ENCODE data around the gene BTBD1. TPM values are rescaled to one million over a fixed set of nuclear protein-coding genes. Genes with fewer than 3 reads are reported as not detected.

The BTBD1 gene
- total RNA-seq, 1 donor from 2014 or later = 53.2 TPM

- no peaks in the 10 kb centered on the region for H3K9me3 Mint-ChIP-seq (ENCODE audit: unreplicated experiment)
- no peaks in the 10 kb centered on the region for H3K27me3 Mint-ChIP-seq (ENCODE audit: unreplicated experiment)
- TF ChIP-seq CTCF (IDR thresholded peaks at IDR 0.05) = no peak
- H3K36me3 Mint-ChIP-seq (ENCODE audit: unreplicated experiment) = peaks cover 9% of the 10 kb centered on the region
- H3K27ac Mint-ChIP-seq (ENCODE audit: unreplicated experiment) = no peak overlapping the region
- peak; percentile 62 for DNase-seq (ENCODE audit: extremely low spot score, unreplicated experiment)
- H3K4me3 Mint-ChIP-seq (ENCODE audit: unreplicated experiment) = no peak overlapping the region
- peaks cover 3% of the 10 kb centered on the region for H3K4me1 Mint-ChIP-seq (ENCODE audit: unreplicated experiment)
These were observed 72.0 kb downstream of the BTBD1 start for GRCh38 chr15:82995076-82995475.

GRCh38 chr15:82993144-82993543, 73.9 kb downstream of the BTBD1 start:
- no peaks in the 10 kb centered on the region for H3K27me3 Mint-ChIP-seq (ENCODE audit: unreplicated experiment)
- H3K4me3 Mint-ChIP-seq (ENCODE audit: unreplicated experiment) = no peak overlapping the region
- H3K27ac Mint-ChIP-seq (ENCODE audit: unreplicated experiment) = no peak overlapping the region
- peaks cover 20% of the 10 kb centered on the region for H3K36me3 Mint-ChIP-seq (ENCODE audit: unreplicated experiment)
- H3K9me3 Mint-ChIP-seq (ENCODE audit: unreplicated experiment) = no peaks in the 10 kb centered on the region
- peaks cover 2% of the 10 kb centered on the region for H3K4me1 Mint-ChIP-seq (ENCODE audit: unreplicated experiment)
- no peak for TF ChIP-seq CTCF (IDR thresholded peaks at IDR 0.05)
- no peak for DNase-seq (ENCODE audit: extremely low spot score, unreplicated experiment)

GRCh38 chr15:82992436-82992998, 74.5 kb downstream of the BTBD1 start:
- no peak for DNase-seq (ENCODE audit: extremely low spot score, unreplicated experiment)
- no peaks in the 10 kb centered on the region for H3K27me3 Mint-ChIP-seq (ENCODE audit: unreplicated experiment)
- H3K4me3 Mint-ChIP-seq (ENCODE audit: unreplicated experiment) = no peak overlapping the region
- peaks cover 20% of the 10 kb centered on the region for H3K36me3 Mint-ChIP-seq (ENCODE audit: unreplicated experiment)
- H3K9me3 Mint-ChIP-seq (ENCODE audit: unreplicated experiment) = no peaks in the 10 kb centered on the region
- H3K4me1 Mint-ChIP-seq (ENCODE audit: unreplicated experiment) = peaks cover 4% of the 10 kb centered on the region
- no peak for TF ChIP-seq CTCF (IDR thresholded peaks at IDR 0.05)
- H3K27ac Mint-ChIP-seq (ENCODE audit: unreplicated experiment) = no peak overlapping the region

GRCh38 chr15:82986442-82986780, 80.6 kb downstream of the BTBD1 start:
- Mint-ChIP-seq H3K4me3 (ENCODE audit: unreplicated experiment) (peak overlapping the region; percentile 95), H3K36me3 (ENCODE audit: unreplicated experiment) (peaks cover 21% of the 10 kb centered on the region), H3K4me1 (ENCODE audit: unreplicated experiment) (peaks cover 26% of the 10 kb centered on the region), H3K27me3 (ENCODE audit: unreplicated experiment) (no peaks in the 10 kb centered on the region), H3K27ac (ENCODE audit: unreplicated experiment) (peak overlapping the region; percentile 94), H3K9me3 (ENCODE audit: unreplicated experiment) (no peaks in the 10 kb centered on the region)
- TF ChIP-seq CTCF (IDR thresholded peaks at IDR 0.05) = no peak
- no peak for DNase-seq (ENCODE audit: extremely low spot score, unreplicated experiment)

- Mint-ChIP-seq H3K4me1 (ENCODE audit: unreplicated experiment) (peaks cover 26% of the 10 kb centered on the region), H3K9me3 (ENCODE audit: unreplicated experiment) (no peaks in the 10 kb centered on the region), H3K36me3 (ENCODE audit: unreplicated experiment) (peaks cover 19% of the 10 kb centered on the region), H3K4me3 (ENCODE audit: unreplicated experiment) (peak within 1 kb of the TSS; percentile 95), H3K27me3 (ENCODE audit: unreplicated experiment) (no peaks in the 10 kb centered on the region), H3K27ac (ENCODE audit: unreplicated experiment) (peak within 1 kb of the TSS; percentile 94)
- DNase-seq (ENCODE audit: extremely low spot score, unreplicated experiment) = peak; percentile 95
- TF ChIP-seq CTCF (IDR thresholded peaks at IDR 0.05) = no peak
These were observed 81.2 kb downstream of the BTBD1 start, which contains the start of gene RAMAC for GRCh38 chr15:82985688-82986441. Gene RAMAC, plus strand, starts transcription at chr15:82986210. Its CDS starts 2,809 bp downstream, at chr15:82989019.
